KMS-11 (cell line): Measurements from ENCODE around the gene SSBP2.

Experiments
- H2AFZ ChIP-seq: fragments of 200-600 bp; sonication (generic); 2 replicates; pipeline ENCODE4 v1.6.1; 2016; ENCODE audit warnings: antibody characterized with exemption, mixed run types, low read depth
- H3K27ac ChIP-seq: fragments of 200-600 bp; sonication (generic); 2 replicates; pipeline ENCODE4 v1.6.1; 2016; ENCODE audit warnings: mild to moderate bottlenecking, mixed run types
- H3K27me3 ChIP-seq: fragments of 200-600 bp; sonication (generic); 2 replicates; pipeline ENCODE4 v1.6.1; 2017; ENCODE audit warnings: mild to moderate bottlenecking, low read depth, mixed run types, moderate library complexity; ENCODE audit not compliant: insufficient read depth
- H3K36me3 ChIP-seq: fragments of 200-600 bp; sonication (generic); 2 replicates; pipeline ENCODE4 v1.6.1; 2017; ENCODE audit warnings: mild to moderate bottlenecking, mixed run types; ENCODE audit not compliant: insufficient read depth
- H3K4me1 ChIP-seq: fragments of 200-600 bp; sonication (generic); 2 replicates; pipeline ENCODE4 v1.6.1; 2016; ENCODE audit warnings: mild to moderate bottlenecking, low read depth, mixed run types; ENCODE audit not compliant: poor library complexity, severe bottlenecking
- H3K4me2 ChIP-seq: fragments of 200-600 bp; sonication (generic); 2 replicates; pipeline ENCODE4 v1.7.0; 2016; ENCODE audit warnings: mild to moderate bottlenecking, mixed run types
- H3K4me3 ChIP-seq: fragments of 200-600 bp; sonication (generic); IDR thresholded peaks from 2 replicates; pipeline ENCODE4 v1.6.1; 2017; ENCODE audit warnings: low read depth, low read length, mixed read lengths; ENCODE audit not compliant: insufficient read depth
- H3K79me2 ChIP-seq: fragments of 200-600 bp; sonication (generic); 2 replicates; pipeline ENCODE4 v1.6.1; 2016; ENCODE audit warnings: low read depth, mixed run types; ENCODE audit not compliant: insufficient read depth
- H3K9ac ChIP-seq: fragments of 200-600 bp; sonication (generic); 2 replicates; pipeline ENCODE4 v1.6.1; 2016; ENCODE audit warnings: mild to moderate bottlenecking, mixed run types
- H4K20me1 ChIP-seq: fragments of 200-600 bp; sonication (generic); 2 replicates; pipeline ENCODE4 v1.6.1; 2016; ENCODE audit warnings: mild to moderate bottlenecking, mixed run types; ENCODE audit not compliant: insufficient read depth
- CTCF ChIP-seq: fragments of 200-600 bp; sonication (generic); conservative IDR thresholded peaks from 2 replicates; pipeline ENCODE4 v1.6.1; 2017; ENCODE audit warnings: low read depth, mild to moderate bottlenecking, antibody characterized with exemption, low read length, moderate library complexity, mixed read lengths

Gene SSBP2

GRCh38 chr5:81554647-81555046 is 196.2 kb downstream of the SSBP2 start:
- no peak overlapping the region for H3K27ac ChIP-seq

GRCh38 chr5:81553567-81554212 is 197.2 kb downstream of the SSBP2 start:
- peaks cover 3% of the 10 kb centered on the region; the same call in 1 of the 2 replicates for H3K79me2 ChIP-seq
- no peaks in the 10 kb centered on the region for H3K36me3 ChIP-seq
- H3K27ac ChIP-seq, result no peak overlapping the region
- H3K27me3 ChIP-seq, result no peaks in the 10 kb centered on the region
- no peak overlapping the region for H3K4me3 ChIP-seq
- no peak overlapping the region; the same call in 1 of the 2 replicates for H3K4me2 ChIP-seq
- H3K9ac ChIP-seq, result no peak overlapping the region
- TF ChIP-seq CTCF, result no peak
- H2AFZ ChIP-seq, result no peak overlapping the region
- peaks cover 50% of the 10 kb centered on the region for H3K4me1 ChIP-seq
- H4K20me1 ChIP-seq, result no peaks in the 10 kb centered on the region

More at GRCh38 chr5:81554647-81555046, 196.2 kb downstream of the SSBP2 start:
- no peak overlapping the region for H3K4me2 ChIP-seq
- no peak for TF ChIP-seq CTCF
- H3K4me3 ChIP-seq, result no peak overlapping the region
- no peak overlapping the region for H2AFZ ChIP-seq
- peaks cover 3% of the 10 kb centered on the region; the same call in 1 of the 2 replicates for H3K79me2 ChIP-seq
- H4K20me1 ChIP-seq, result no peaks in the 10 kb centered on the region
- peaks cover 50% of the 10 kb centered on the region for H3K4me1 ChIP-seq
- no peak overlapping the region for H3K9ac ChIP-seq
- no peaks in the 10 kb centered on the region for H3K36me3 ChIP-seq
- H3K27me3 ChIP-seq, result no peaks in the 10 kb centered on the region

DNA sequence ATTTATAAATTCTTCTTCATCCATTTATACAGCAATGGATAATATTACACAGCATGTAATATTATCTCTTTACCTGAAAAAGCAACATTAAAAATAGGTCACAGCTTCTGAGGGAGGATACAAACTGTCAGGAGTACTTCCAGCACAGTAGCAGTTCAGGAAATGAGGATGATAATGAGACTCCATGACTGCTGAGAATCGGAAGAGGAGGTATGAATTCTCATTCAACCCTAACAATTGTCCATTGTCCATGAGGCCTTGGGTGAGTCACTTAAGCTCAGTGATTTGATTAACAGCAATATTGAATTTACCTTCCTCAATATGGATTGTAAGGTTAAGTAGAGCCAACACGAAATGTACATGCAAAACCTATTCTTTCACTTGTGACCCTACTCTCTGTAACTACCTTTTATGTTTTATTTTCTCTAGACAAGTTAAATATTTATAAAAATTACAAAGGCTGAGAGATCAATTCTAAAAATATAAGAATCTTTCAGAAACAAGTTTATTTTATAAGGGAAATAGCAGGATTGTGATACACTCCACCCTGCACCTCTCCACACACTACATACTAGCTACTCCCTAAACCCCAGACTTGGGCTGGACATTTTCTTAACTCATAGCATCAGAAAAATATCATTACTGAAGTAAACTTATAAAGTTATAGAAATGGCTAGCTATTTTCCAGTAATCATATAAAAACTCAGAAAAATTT is 197.9 kb downstream of the SSBP2 start:
- H3K27ac ChIP-seq, result no peak overlapping the region
- TF ChIP-seq CTCF, result no peak
- no peaks in the 10 kb centered on the region for H3K27me3 ChIP-seq
- no peaks in the 10 kb centered on the region for H3K36me3 ChIP-seq
- H3K4me2 ChIP-seq, result no peak overlapping the region
- H4K20me1 ChIP-seq, result no peaks in the 10 kb centered on the region
- H3K4me1 ChIP-seq, result peaks cover 47% of the 10 kb centered on the region
- H3K9ac ChIP-seq, result no peak overlapping the region
- peaks cover 3% of the 10 kb centered on the region; the same call in 1 of the 2 replicates for H3K79me2 ChIP-seq
- H3K4me3 ChIP-seq, result no peak overlapping the region
- no peak overlapping the region for H2AFZ ChIP-seq

GRCh38 chr5:81549123-81549522 is 201.8 kb downstream of the SSBP2 start:
- TF ChIP-seq CTCF, result no peak
- Histone ChIP-seq H3K27ac (no peak overlapping the region), H3K9ac (no peak overlapping the region), H3K27me3 (no peaks in the 10 kb centered on the region), H3K79me2 (peaks cover 3% of the 10 kb centered on the region; the same call in 1 of the 2 replicates), H3K4me2 (no peak overlapping the region), H4K20me1 (no peaks in the 10 kb centered on the region), H3K4me1 (peaks cover 11% of the 10 kb centered on the region), H3K36me3 (no peaks in the 10 kb centered on the region), H2AFZ (no peak overlapping the region), H3K4me3 (no peak overlapping the region)
